ENCODE measurements around the gene LDAH.

The LDAH gene

GRCh38 chr2:20649576-20649975, 173.3 kb downstream of the LDAH start:
- peak overlapping the region in 5 of 11 experiments; percentile 26 to 93 (median 88); a peak in 7 of 22 replicates for H3K9ac ChIP-seq
- peaks cover 0 to 58% (median 17%) of the 10 kb centered on the region in 11 experiments; a peak in 15 of 22 replicates for H4K20me1 ChIP-seq
- no peaks in the 10 kb centered on the region for H3K9me3 ChIP-seq (replicated peaks in 1 of 11)
- TF ChIP-seq Cebpa-rat (IDR thresholded peaks at IDR 0.05) = no peak
- H3K4me3 ChIP-seq = peak overlapping the region in 4 of 10 experiments; percentile 90 to 94 (median 90); a peak in 7 of 20 replicates
- no peaks in the 10 kb centered on the region for H3K27me3 ChIP-seq
- H3K4me1 ChIP-seq = peaks cover 35 to 62% (median 52%) of the 10 kb centered on the region in 10 experiments
- H3K27ac ChIP-seq = no peak overlapping the region
- peaks cover 0 to 30% (median 8%) of the 10 kb centered on the region in 11 experiments; a peak in 12 of 22 replicates for H3K36me3 ChIP-seq
- peak overlapping the region; percentile 85 to 99 (median 89) for H3K4me2 ChIP-seq

- peaks cover 0 to 66% (median 17%) of the 10 kb centered on the region in 11 experiments; a peak in 15 of 22 replicates for H4K20me1 ChIP-seq
- peak overlapping the region in 2 of 10 experiments; percentile 91 to 94; a peak in 2 of 20 replicates for H3K4me3 ChIP-seq
- H3K36me3 ChIP-seq = peaks cover 0 to 37% (median 13%) of the 10 kb centered on the region in 11 experiments; a peak in 12 of 22 replicates
- TF ChIP-seq Cebpa-rat (IDR thresholded peaks at IDR 0.05) = no peak
- H3K9ac ChIP-seq = 0 out of 22 replicates have a peak overlapping the region, but pooled peaks of 1 of the 11 experiments have one; percentile 93
- no peaks in the 10 kb centered on the region for H3K9me3 ChIP-seq (replicated peaks in 1 of 11)
- no peaks in the 10 kb centered on the region for H3K27me3 ChIP-seq
- H3K4me2 ChIP-seq = peak overlapping the region; percentile 85 to 99 (median 89)
- H3K27ac ChIP-seq = no peak overlapping the region
- H3K4me1 ChIP-seq = peaks cover 35 to 62% (median 52%) of the 10 kb centered on the region in 10 experiments
These were observed 174.1 kb downstream of the LDAH start for GRCh38 chr2:20648831-20649230.

GRCh38 chr2:20648206-20648605, 174.7 kb downstream of the LDAH start:
- H3K9me3 ChIP-seq (replicated peaks in 1 of 11) = no peaks in the 10 kb centered on the region
- H3K27me3 ChIP-seq = no peaks in the 10 kb centered on the region
- TF ChIP-seq Cebpa-rat (IDR thresholded peaks at IDR 0.05) = no peak
- peak overlapping the region in 5 of 11 experiments; percentile 9 to 47 (median 30); a peak in 7 of 22 replicates for H3K9ac ChIP-seq
- peak overlapping the region in 3 of 11 experiments; percentile 28 to 51 (median 51); a peak in 4 of 22 replicates for H3K27ac ChIP-seq
- peak overlapping the region in 3 of 10 experiments; percentile 5 to 44 (median 32); a peak in 5 of 20 replicates for H3K4me3 ChIP-seq
- peaks cover 0 to 72% (median 21%) of the 10 kb centered on the region in 11 experiments; a peak in 15 of 22 replicates for H4K20me1 ChIP-seq
- peak overlapping the region; percentile 85 to 99 (median 89) for H3K4me2 ChIP-seq
- H3K4me1 ChIP-seq = peaks cover 35 to 62% (median 52%) of the 10 kb centered on the region in 10 experiments
- H3K36me3 ChIP-seq = peaks cover 0 to 43% (median 15%) of the 10 kb centered on the region in 11 experiments; a peak in 12 of 22 replicates

GRCh38 chr2:20647738-20648137, 175.2 kb downstream of the LDAH start:
- Histone ChIP-seq H3K9me3 (replicated peaks in 1 of 11) (no peaks in the 10 kb centered on the region), H3K27me3 (no peaks in the 10 kb centered on the region), H3K4me2 (peak overlapping the region; percentile 85 to 99 (median 89)), H3K4me3 (peak overlapping the region in 3 of 10 experiments; percentile 3 to 44 (median 32); a peak in 4 of 20 replicates), H3K27ac (peak overlapping the region in 7 of 11 experiments; percentile 3 to 60 (median 28); a peak in 9 of 22 replicates), H3K4me1 (peaks cover 39 to 62% (median 52%) of the 10 kb centered on the region in 10 experiments), H4K20me1 (peaks cover 0 to 76% (median 25%) of the 10 kb centered on the region in 11 experiments; a peak in 15 of 22 replicates), H3K9ac (peak overlapping the region in 5 of 11 experiments; percentile 11 to 47 (median 30); a peak in 8 of 22 replicates), H3K36me3 (peaks cover 0 to 48% (median 15%) of the 10 kb centered on the region in 11 experiments; a peak in 12 of 22 replicates)
- no peak for TF ChIP-seq Cebpa-rat (IDR thresholded peaks at IDR 0.05)

GRCh38 chr2:20647211-20647610, 175.7 kb downstream of the LDAH start:
- Histone ChIP-seq H3K4me3 (peak overlapping the region in 2 of 10 experiments; percentile 3 to 44; a peak in 2 of 20 replicates), H3K27ac (peak overlapping the region in 7 of 11 experiments; percentile 3 to 60 (median 26); a peak in 11 of 22 replicates), H3K4me2 (peak overlapping the region; percentile 85 to 99 (median 89)), H4K20me1 (peaks cover under 1 to 82% (median 27%) of the 10 kb centered on the region in 11 experiments; a peak in 17 of 22 replicates), H3K27me3 (no peaks in the 10 kb centered on the region), H3K9me3 (replicated peaks in 1 of 11) (no peaks in the 10 kb centered on the region), H3K4me1 (peaks cover 42 to 63% (median 54%) of the 10 kb centered on the region in 10 experiments), H3K36me3 (peaks cover 0 to 51% (median 15%) of the 10 kb centered on the region in 11 experiments; a peak in 12 of 22 replicates), H3K9ac (peak overlapping the region in 4 of 11 experiments; percentile 11 to 29 (median 15); a peak in 3 of 22 replicates)
- no peak for TF ChIP-seq Cebpa-rat (IDR thresholded peaks at IDR 0.05)

GRCh38 chr2:20646446-20646845, 176.5 kb downstream of the LDAH start:
- peak overlapping the region in 2 of 11 experiments; percentile 11 to 29; a peak in 1 of 22 replicates for H3K9ac ChIP-seq
- H3K36me3 ChIP-seq = peaks cover 0 to 59% (median 15%) of the 10 kb centered on the region in 11 experiments; a peak in 12 of 22 replicates
- no peak for TF ChIP-seq Cebpa-rat (IDR thresholded peaks at IDR 0.05)
- H3K4me1 ChIP-seq = peaks cover 39 to 67% (median 57%) of the 10 kb centered on the region in 10 experiments
- peak overlapping the region in 1 of 11 experiments; percentile 18; a peak in 2 of 22 replicates for H3K27ac ChIP-seq
- peaks cover 8 to 89% (median 35%) of the 10 kb centered on the region in 11 experiments; a peak in 17 of 22 replicates for H4K20me1 ChIP-seq
- peak overlapping the region in 8 of 11 experiments; percentile 88 to 99 (median 90); a peak in 14 of 22 replicates for H3K4me2 ChIP-seq
- no peaks in the 10 kb centered on the region for H3K9me3 ChIP-seq (replicated peaks in 1 of 11)
- no peaks in the 10 kb centered on the region for H3K27me3 ChIP-seq
- no peak overlapping the region for H3K4me3 ChIP-seq

GRCh38 chr2:20645761-20646160, 177.1 kb downstream of the LDAH start:
- H3K9me3 ChIP-seq (replicated peaks in 1 of 11) = no peaks in the 10 kb centered on the region
- peaks cover 0 to 65% (median 15%) of the 10 kb centered on the region in 11 experiments; a peak in 13 of 22 replicates for H3K36me3 ChIP-seq
- H3K4me3 ChIP-seq = no peak overlapping the region
- H3K4me2 ChIP-seq = peak overlapping the region in 1 of 11 experiments; percentile 89; a peak in 2 of 22 replicates
- no peak for TF ChIP-seq Cebpa-rat (IDR thresholded peaks at IDR 0.05)
- no peak overlapping the region for H3K27ac ChIP-seq
- H4K20me1 ChIP-seq = peaks cover 13 to 96% (median 40%) of the 10 kb centered on the region in 11 experiments; a peak in 18 of 22 replicates
- no peaks in the 10 kb centered on the region for H3K27me3 ChIP-seq
- peak overlapping the region in 2 of 11 experiments; percentile 10 to 12; a peak in 1 of 22 replicates for H3K9ac ChIP-seq
- peaks cover 38 to 70% (median 61%) of the 10 kb centered on the region in 10 experiments for H3K4me1 ChIP-seq

GRCh38 chr2:20645301-20645701, 177.6 kb downstream of the LDAH start:
- Histone ChIP-seq H3K27me3 (no peaks in the 10 kb centered on the region), H3K9ac (peak overlapping the region in 1 of 11 experiments; percentile 12; a peak in 1 of 22 replicates), H3K36me3 (peaks cover 0 to 70% (median 19%) of the 10 kb centered on the region in 11 experiments; a peak in 15 of 22 replicates), H3K4me3 (no peak overlapping the region), H4K20me1 (peaks cover 14 to 100% (median 40%) of the 10 kb centered on the region in 11 experiments; a peak in 18 of 22 replicates), H3K4me1 (peaks cover 37 to 72% (median 62%) of the 10 kb centered on the region in 10 experiments), H3K9me3 (replicated peaks in 1 of 11) (no peaks in the 10 kb centered on the region), H3K27ac (no peak overlapping the region), H3K4me2 (no peak overlapping the region)
- no peak for TF ChIP-seq Cebpa-rat (IDR thresholded peaks at IDR 0.05)
